Naive thymus-derived CD4-positive, alpha-beta T cell (primary cell): ENCODE results near the gene PODNL1. TPM values are rescaled to one million over a fixed set of nuclear protein-coding genes. Genes with fewer than 3 reads are reported as not detected.
A peak's percentile ranks its signal among the peaks of the same experiment; 100 is the strongest.

ENCODE experiments used
- ATAC-seq: fragments of 150-1000 bp; cut with Tn5 transposase; 2 replicates; pipeline ENCODE4 v1.10.0; 2021; ENCODE audit warnings: mild to moderate bottlenecking, moderate library complexity
- CTCF ChIA-PET: fragments of 350-600 bp; sonication (Branson Sonifier 250); formaldehyde crosslinking; loops from one replicate; lab custom pipeline; 2021; ENCODE audit warnings: antibody characterized with exemption; lab: Charles Lee
- POLR2A ChIA-PET: fragments of 350-600 bp; sonication (Branson Sonifier 250); formaldehyde crosslinking; loops from one replicate; lab custom pipeline; 2021; ENCODE audit warnings: antibody characterized with exemption, inconsistent platforms; lab: Charles Lee
- DNase-seq, 9 donors: peaks; one replicate each; pipeline versions ENCODE4 v3.0.0 to v3.0.0-alpha.2; 2020 to 2022; ENCODE audit warnings: mixed read lengths in 1 of 9
- H3K27ac ChIP-seq: one replicate; pipeline ENCODE4 v1.7.0; 2013; ENCODE audit warnings: mild to moderate bottlenecking, low read depth, low read length, moderate library complexity
- H3K27me3 ChIP-seq, 2 donors: one replicate each; pipeline ENCODE4 v1.7.0; 2013; ENCODE audit warnings: low read length in 2 of 2, mild to moderate bottlenecking in 2 of 2, moderate library complexity in 2 of 2; ENCODE audit not compliant: control insufficient read depth in 2 of 2, insufficient read depth in 2 of 2
- H3K36me3 ChIP-seq, 3 experiments: 1 replicate in 2 of 3; 2 replicates in 1 of 3; pipeline ENCODE4 v1.7.0; 2013; ENCODE audit warnings: low read length in 3 of 3, mild to moderate bottlenecking in 3 of 3, moderate library complexity in 1 of 3; ENCODE audit not compliant: insufficient read depth in 3 of 3, control insufficient read depth in 2 of 3
- H3K4me1 ChIP-seq, 2 donors: one replicate each; pipeline ENCODE4 v1.7.0; 2013; ENCODE audit warnings: low read length in 2 of 2, mild to moderate bottlenecking in 2 of 2, moderate library complexity in 1 of 2; ENCODE audit not compliant: control insufficient read depth in 2 of 2, insufficient read depth in 2 of 2
- H3K4me3 ChIP-seq: 2 replicates; pipeline ENCODE4 v1.7.0; 2013; ENCODE audit warnings: mild to moderate bottlenecking, low read length
- H3K9me3 ChIP-seq, 3 experiments: 1 replicate in 2 of 3; 2 replicates in 1 of 3; pipeline ENCODE4 v1.7.0; 2013; ENCODE audit warnings: low read length in 3 of 3; ENCODE audit not compliant: control insufficient read depth in 2 of 3
- H3K27ac Mint-ChIP-seq, 9 donors: one replicate each; pipeline ENCODE4 v1.8.0; 2020 to 2022; ENCODE audit warnings: mixed read lengths in 9 of 9, mild to moderate bottlenecking in 8 of 9, moderate library complexity in 5 of 9, inconsistent platforms in 2 of 9
- H3K27me3 Mint-ChIP-seq, 5 donors: one replicate each; pipeline ENCODE4 v1.8.0; 2021 to 2022; ENCODE audit warnings: mixed read lengths in 5 of 5, mild to moderate bottlenecking in 1 of 5
- H3K36me3 Mint-ChIP-seq, 5 donors: one replicate each; pipeline ENCODE4 v1.8.0; 2020 to 2022; ENCODE audit warnings: mixed read lengths in 5 of 5, mild to moderate bottlenecking in 3 of 5, inconsistent platforms in 1 of 5
- H3K4me1 Mint-ChIP-seq, 7 donors: one replicate each; pipeline ENCODE4 v1.8.0; 2020 to 2022; ENCODE audit warnings: mixed read lengths in 7 of 7, mild to moderate bottlenecking in 3 of 7, inconsistent platforms in 1 of 7
- H3K4me3 Mint-ChIP-seq, 10 donors: one replicate each; pipeline ENCODE4 v1.8.0; 2020 to 2022; ENCODE audit warnings: mild to moderate bottlenecking in 10 of 10, mixed read lengths in 10 of 10, moderate library complexity in 6 of 10, inconsistent platforms in 2 of 10
- H3K9me3 Mint-ChIP-seq, 11 donors: one replicate each; pipeline ENCODE4 v1.8.0; 2020 to 2022; ENCODE audit warnings: mixed read lengths in 11 of 11, mild to moderate bottlenecking in 4 of 11, inconsistent platforms in 1 of 11, moderate library complexity in 1 of 11
- intact Hi-C, 2 donors: fragments of 100-400 bp; cut with micrococcal nuclease; formaldehyde crosslinking; loops; one replicate each; pipeline ENCODE4 v1.15.1; 2023
- polyA plus RNA-seq, 2 donors: library from polyadenylated mRNA; unstranded; fragments of 300-500 nt; fragmentation: Illumina TruSeq; gene quantifications; one replicate each; pipeline ENCODE4 v1.2.3, GENCODE V29; 2021
- total RNA-seq, 6 experiments: library from RNA in 5 of 6; stranded (reverse) in 5 of 6; gene quantifications; 1 replicate in 5 of 6; 2 replicates in 1 of 6; pipeline ENCODE4 v1.2.3 and lab custom pipeline; 2021 to 2026

Gene PODNL1
- total and polyA plus RNA-seq, 7 experiments from 2014 or later: 0.33 to 0.59 TPM; not detected in 5

GRCh38 chr19:13918726-13919411 is 19.3 kb downstream of the PODNL1 start:
- Mint-ChIP-seq H3K27ac (no peak overlapping the region), H3K9me3 (peaks cover 0 to 6% (median 0%) of the 10 kb centered on the region in 11 donors), H3K4me3 (no peak overlapping the region), H3K27me3 (no peaks in the 10 kb centered on the region), H3K36me3 (peaks cover 0 to 42% (median 20%) of the 10 kb centered on the region in 5 donors), H3K4me1 (peaks cover 0 to 4% (median 2%) of the 10 kb centered on the region in 7 donors)
- no peak for DNase-seq
- no peak overlapping the region for H3K4me3 ChIP-seq
- H3K27me3 ChIP-seq: no peaks in the 10 kb centered on the region
- ATAC-seq: no peak
- peaks cover 0 to 64% (median 0%) of the 10 kb centered on the region in 3 experiments for H3K36me3 ChIP-seq
- CTCF ChIA-PET: interaction anchor here (0.6 kb wide), 1 partner anchor 38 kb away, joined by 4 read pairs; no protein-coding TSS in a partner anchor
- no peak overlapping the region for H3K27ac ChIP-seq
- intact Hi-C loops: no loop called here
- H3K9me3 ChIP-seq: peaks cover 0 to 5% (median 0%) of the 10 kb centered on the region in 3 experiments
- no peaks in the 10 kb centered on the region for H3K4me1 ChIP-seq
- POLR2A ChIA-PET: interaction anchor here (0.9 to 1.3 kb wide), 2 partner anchors 12 to 113 kb away, joined by 3 to 5 read pairs; partner anchors contain the start of gene IL27RA

- no peak overlapping the region for H3K4me3 Mint-ChIP-seq
- POLR2A ChIA-PET: interaction anchor here (0.9 to 1.3 kb wide), 2 partner anchors 11 to 114 kb away, joined by 3 to 5 read pairs; partner anchors contain the start of gene IL27RA
- H3K36me3 Mint-ChIP-seq: peaks cover 0 to 37% (median 17%) of the 10 kb centered on the region in 5 donors
- peaks cover 0 to 5% (median 0%) of the 10 kb centered on the region in 3 experiments for H3K9me3 ChIP-seq
- H3K27ac Mint-ChIP-seq: no peak overlapping the region
- ATAC-seq (no peak), DNase-seq (no peak)
- H3K27ac ChIP-seq: no peak overlapping the region
- H3K27me3 ChIP-seq: no peaks in the 10 kb centered on the region
- no peak overlapping the region for H3K4me3 ChIP-seq
- no peaks in the 10 kb centered on the region for H3K27me3 Mint-ChIP-seq
- intact Hi-C loops: no loop called here
- H3K4me1 ChIP-seq: no peaks in the 10 kb centered on the region
- H3K9me3 Mint-ChIP-seq: peaks cover 0 to 6% (median 0%) of the 10 kb centered on the region in 11 donors
- H3K36me3 ChIP-seq: peaks cover 0 to 61% (median 0%) of the 10 kb centered on the region in 3 experiments
- H3K4me1 Mint-ChIP-seq: peaks cover 0 to 4% (median 2%) of the 10 kb centered on the region in 7 donors
- CTCF ChIA-PET: interaction anchor here (0.5 to 0.7 kb wide), 2 partner anchors 13 to 90 kb away, joined by 3 read pairs; no protein-coding TSS in a partner anchor
Measured at GRCh38 chr19:13917888-13918406, 20.3 kb downstream of the PODNL1 start.

GRCh38 chr19:13914777-13915176 is 23.4 kb downstream of the PODNL1 start:
- Histone ChIP-seq H3K4me1 (no peaks in the 10 kb centered on the region), H3K36me3 (peaks cover 0 to 55% (median 0%) of the 10 kb centered on the region in 3 experiments), H3K27ac (no peak overlapping the region), H3K27me3 (no peaks in the 10 kb centered on the region), H3K4me3 (no peak overlapping the region), H3K9me3 (no peaks in the 10 kb centered on the region)
- intact Hi-C loops: no loop called here
- H3K4me3 Mint-ChIP-seq: no peak overlapping the region
- peaks cover 0 to 28% (median 3%) of the 10 kb centered on the region in 5 donors for H3K36me3 Mint-ChIP-seq
- H3K27ac Mint-ChIP-seq: no peak overlapping the region
- H3K9me3 Mint-ChIP-seq: no peaks in the 10 kb centered on the region
- ChIA-PET POLR2A (no interaction called here), CTCF (no interaction called here)
- ATAC-seq (no peak), DNase-seq (no peak)
- H3K4me1 Mint-ChIP-seq: no peaks in the 10 kb centered on the region
- H3K27me3 Mint-ChIP-seq: no peaks in the 10 kb centered on the region

GRCh38 chr19:13913352-13913751 is 24.9 kb downstream of the PODNL1 start:
- Mint-ChIP-seq H3K36me3 (peaks cover 0 to 30% (median 3%) of the 10 kb centered on the region in 5 donors), H3K4me3 (no peak overlapping the region), H3K9me3 (no peaks in the 10 kb centered on the region), H3K27ac (no peak overlapping the region), H3K27me3 (no peaks in the 10 kb centered on the region), H3K4me1 (peaks cover 0 to 5% (median 0%) of the 10 kb centered on the region in 7 donors)
- intact Hi-C loops: no loop called here
- ATAC-seq (no peak), DNase-seq (no peak)
- no peak overlapping the region for H3K27ac ChIP-seq
- no peak overlapping the region for H3K4me3 ChIP-seq
- H3K4me1 ChIP-seq: no peaks in the 10 kb centered on the region
- POLR2A ChIA-PET: interaction anchor here (1.0 kb wide), 1 partner anchor 11 kb away, joined by 3 read pairs; no protein-coding TSS in a partner anchor
- peaks cover 0 to 51% (median 0%) of the 10 kb centered on the region in 3 experiments for H3K36me3 ChIP-seq
- no peaks in the 10 kb centered on the region for H3K27me3 ChIP-seq
- H3K9me3 ChIP-seq: no peaks in the 10 kb centered on the region
- CTCF ChIA-PET: no interaction called here

GRCh38 chr19:13909430-13909829 is 28.8 kb downstream of the PODNL1 start:
- H3K36me3 Mint-ChIP-seq: peaks cover 0 to 18% (median 3%) of the 10 kb centered on the region in 5 donors
- POLR2A ChIA-PET: no interaction called here
- peaks cover 0 to 31% (median 0%) of the 10 kb centered on the region in 3 experiments for H3K36me3 ChIP-seq
- CTCF ChIA-PET: interaction anchor here (0.6 kb wide), 1 partner anchor 1077 kb away, joined by 3 read pairs; no protein-coding TSS in a partner anchor
- intact Hi-C loops: loop anchor here in 1 of 2 donors (5.0 kb wide), 1 partner anchor 123 kb away; the partner anchor contains the start of gene IL27RA
- no peak overlapping the region for H3K4me3 Mint-ChIP-seq
- DNase-seq: no peak
- H3K27ac ChIP-seq: no peak overlapping the region
- H3K4me1 Mint-ChIP-seq: peaks cover 12 to 21% (median 15%) of the 10 kb centered on the region in 7 donors
- H3K27ac Mint-ChIP-seq: peak overlapping the region in 1 of 9 donors; percentile 59
- no peaks in the 10 kb centered on the region for H3K9me3 Mint-ChIP-seq
- no peaks in the 10 kb centered on the region for H3K9me3 ChIP-seq
- H3K4me3 ChIP-seq: no peak overlapping the region
- no peaks in the 10 kb centered on the region for H3K27me3 Mint-ChIP-seq
- no peaks in the 10 kb centered on the region for H3K27me3 ChIP-seq
- peaks cover 12% of the 10 kb centered on the region in 2 donors for H3K4me1 ChIP-seq
- no peak for ATAC-seq

- H3K9me3 Mint-ChIP-seq: no peaks in the 10 kb centered on the region
- ChIA-PET POLR2A (no interaction called here), CTCF (no interaction called here)
- peaks cover 0 to 31% (median 0%) of the 10 kb centered on the region in 3 experiments for H3K36me3 ChIP-seq
- DNase-seq (no peak), ATAC-seq (no peak)
- no peaks in the 10 kb centered on the region for H3K9me3 ChIP-seq
- no peaks in the 10 kb centered on the region for H3K27me3 Mint-ChIP-seq
- peak overlapping the region in 1 of 10 donors; percentile 16 for H3K4me3 Mint-ChIP-seq
- H3K4me1 ChIP-seq: peaks cover 12% of the 10 kb centered on the region in 2 donors
- no peak overlapping the region for H3K27ac ChIP-seq
- no peaks in the 10 kb centered on the region for H3K27me3 ChIP-seq
- peaks cover 12 to 23% (median 15%) of the 10 kb centered on the region in 7 donors for H3K4me1 Mint-ChIP-seq
- intact Hi-C loops: loop anchor here in 1 of 2 donors (5.0 kb wide), 1 partner anchor 124 kb away; the partner anchor contains the start of gene IL27RA
- no peak overlapping the region for H3K27ac Mint-ChIP-seq
- peaks cover 0 to 18% (median 3%) of the 10 kb centered on the region in 5 donors for H3K36me3 Mint-ChIP-seq
- no peak overlapping the region for H3K4me3 ChIP-seq
Measured at GRCh38 chr19:13908674-13909073, 29.5 kb downstream of the PODNL1 start.
